SW480 (cell line): Measurements from ENCODE around the gene DENND5A.

ENCODE experiments used
- DNase-seq: peaks from one replicate; pipeline ENCODE4 v3.0.0-alpha.2; 2016; ENCODE audit warnings: low spot score

DENND5A gene

DNA sequence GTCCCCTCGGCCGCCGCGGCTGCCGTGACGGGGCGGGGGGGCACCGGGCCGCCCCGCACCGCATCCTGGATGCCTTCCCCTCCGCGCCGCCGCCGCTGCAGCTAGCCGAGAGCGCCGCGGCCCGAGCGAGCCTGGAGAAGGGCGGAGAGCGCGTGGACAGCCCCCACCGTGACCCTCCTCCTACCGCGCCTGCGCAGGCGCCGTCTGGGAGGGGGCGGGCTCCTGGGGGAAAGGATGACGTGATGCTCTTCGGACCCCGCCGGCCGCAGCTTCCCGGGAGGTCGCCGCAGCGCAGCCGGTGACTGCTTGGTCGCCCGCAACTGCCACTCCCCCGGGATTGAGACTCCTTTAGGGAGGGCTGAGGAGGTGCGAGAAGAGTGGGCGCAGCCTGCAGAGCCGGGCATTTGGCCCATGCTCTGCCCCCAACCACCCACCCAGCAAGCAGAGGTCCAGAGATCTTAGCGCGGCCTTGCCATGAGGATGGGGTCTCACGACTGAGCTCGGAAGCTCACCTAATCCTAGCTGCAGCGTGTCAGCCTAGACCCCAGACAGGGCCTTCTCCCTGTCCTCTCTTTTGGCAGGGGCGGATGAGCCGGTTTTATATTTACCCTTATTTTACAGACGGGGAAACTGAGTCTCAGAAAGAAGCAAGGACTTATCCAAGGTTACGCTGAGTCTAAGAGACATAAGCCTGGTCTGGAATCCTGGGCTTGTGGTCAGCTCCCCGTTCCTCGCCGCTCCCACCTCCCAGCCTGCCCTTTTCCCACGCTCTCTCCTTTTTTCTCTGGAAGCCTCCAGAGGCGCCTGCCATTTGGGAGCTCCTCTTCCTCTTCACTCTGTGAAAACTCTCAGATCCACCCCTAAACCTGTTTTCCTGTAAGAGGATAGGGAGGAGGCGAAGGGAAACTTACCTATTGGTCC, at the start of gene DENND5A:
Gene DENND5A (minus strand): TSS at position 140 of the 921 bp plus-strand sequence. CDS start 281 bp downstream, outside the sequence.
- peak; percentile 83 for DNase-seq

DNA sequence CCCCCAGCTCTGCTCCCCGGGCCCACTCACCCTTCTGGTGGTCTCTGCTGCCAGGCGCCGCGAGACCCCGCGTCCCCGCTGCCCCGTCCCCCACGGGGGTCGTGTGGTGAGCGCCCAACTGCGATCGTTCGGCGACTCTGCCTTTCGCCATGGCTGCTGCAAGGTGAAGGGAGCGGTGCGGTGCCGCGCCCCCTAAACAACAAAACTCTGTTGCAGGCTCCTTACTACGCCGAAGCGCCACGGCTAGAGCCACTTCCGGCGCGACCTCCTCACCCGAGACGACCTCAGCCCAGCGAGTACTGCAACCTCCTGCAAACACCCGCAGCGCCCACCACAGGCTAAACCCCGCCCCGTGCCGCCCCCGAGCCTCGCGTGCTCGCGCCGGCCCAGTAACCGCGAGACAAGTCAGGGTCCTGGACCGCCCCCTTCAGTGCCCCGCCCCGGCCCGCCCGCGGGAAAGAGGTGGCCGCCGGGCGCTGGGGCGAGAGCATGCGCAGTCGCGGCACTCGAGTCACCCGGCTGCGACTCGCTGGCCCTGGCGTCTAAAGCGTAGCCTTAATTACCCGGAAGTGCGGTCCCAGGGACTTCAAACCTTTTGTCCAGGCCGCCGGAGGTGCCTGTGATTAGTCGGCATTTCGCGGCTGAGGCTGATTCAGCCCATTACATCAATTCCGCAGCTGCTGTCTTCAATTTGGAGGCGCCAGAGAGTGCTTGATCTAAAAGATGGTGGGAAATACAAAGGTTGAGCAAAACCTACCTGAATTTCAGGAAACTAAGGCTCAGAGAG, 49.3 kb upstream of the DENND5A start, which contains the start of gene TMEM41B:
Gene TMEM41B (minus strand): TSS at position 303 of the 787 bp plus-strand sequence. CDS start 152 bp downstream, at position 151.
- DNase-seq: peak; percentile 99

DNA sequence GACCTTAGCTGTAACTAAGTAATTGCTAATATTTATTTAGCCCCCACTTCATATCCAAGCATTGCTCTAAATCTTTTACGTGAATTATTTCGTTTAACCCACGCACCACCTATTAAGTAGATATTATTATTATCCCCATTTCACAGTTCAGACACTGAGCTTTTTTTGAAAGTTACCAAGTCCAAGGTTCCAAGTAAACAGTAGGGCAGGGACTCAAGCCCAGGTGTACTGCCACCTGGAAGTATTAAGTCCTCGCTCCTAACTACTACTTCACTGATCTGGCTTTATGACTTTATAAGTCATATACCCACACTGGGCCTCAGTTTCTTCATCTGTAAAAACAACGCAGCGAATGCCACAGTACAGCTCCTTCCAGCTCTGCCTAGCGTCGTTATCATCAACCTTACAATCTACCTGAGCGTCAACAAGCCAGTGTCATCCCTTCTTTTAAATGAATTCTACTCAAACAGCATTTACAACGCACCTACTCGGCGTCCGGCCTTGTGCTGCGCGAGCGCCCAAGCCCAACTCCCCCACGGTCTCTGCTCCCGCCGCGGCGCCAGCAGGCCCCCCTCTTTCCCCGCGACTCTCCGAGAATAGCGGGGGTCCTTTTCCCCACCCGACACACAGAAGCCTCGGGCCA, 48.6 kb upstream of the DENND5A start:
- DNase-seq: peak; percentile 30

DNA sequence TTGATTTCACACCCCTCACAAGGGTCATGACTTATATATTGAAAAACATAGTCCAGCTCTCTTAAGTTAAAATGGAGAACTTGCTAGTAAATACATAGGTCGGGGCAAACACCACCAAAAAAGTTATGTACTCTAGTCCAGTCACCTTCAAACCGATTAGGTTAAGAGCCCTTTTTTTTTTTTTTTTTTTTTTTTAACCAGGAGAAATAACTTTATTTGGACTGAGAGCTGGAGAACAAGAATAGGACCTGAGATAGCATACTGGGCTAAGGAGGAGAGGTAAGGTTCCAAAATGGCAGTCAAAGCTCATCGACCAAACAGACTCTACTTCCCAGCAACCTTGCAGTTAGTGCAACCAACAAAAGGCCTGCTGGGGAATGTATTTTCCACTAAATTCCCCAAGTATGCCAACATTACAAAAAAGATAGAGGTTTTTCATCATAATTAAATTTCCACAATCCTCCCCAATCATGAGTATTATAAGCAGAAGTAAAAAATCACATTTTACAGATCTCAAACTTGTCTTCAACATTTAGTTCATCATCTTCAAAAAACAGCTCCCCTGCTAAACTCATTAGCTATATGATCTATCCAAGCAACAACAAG, 45.4 kb upstream of the DENND5A start:
- no peak for DNase-seq

DNA sequence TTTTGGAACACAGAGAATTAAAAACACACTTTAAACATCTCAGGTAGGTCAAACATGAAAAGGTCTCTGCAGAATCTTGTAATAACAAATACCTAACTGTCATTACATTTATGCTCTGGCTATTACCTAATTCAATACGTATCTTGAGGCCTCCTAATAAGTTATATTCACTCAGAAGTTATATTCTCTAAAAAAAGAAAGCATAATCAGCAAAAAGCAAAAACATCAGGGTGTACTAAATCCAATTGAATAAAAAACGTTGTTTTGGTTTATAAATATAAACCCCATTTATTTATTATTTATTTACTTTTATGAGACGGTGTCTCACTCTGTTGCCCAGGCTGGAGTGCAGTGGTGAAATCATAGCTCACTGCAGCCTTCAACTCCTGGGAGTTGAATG, 39.0 kb upstream of the DENND5A start:
- DNase-seq: no peak

DNA sequence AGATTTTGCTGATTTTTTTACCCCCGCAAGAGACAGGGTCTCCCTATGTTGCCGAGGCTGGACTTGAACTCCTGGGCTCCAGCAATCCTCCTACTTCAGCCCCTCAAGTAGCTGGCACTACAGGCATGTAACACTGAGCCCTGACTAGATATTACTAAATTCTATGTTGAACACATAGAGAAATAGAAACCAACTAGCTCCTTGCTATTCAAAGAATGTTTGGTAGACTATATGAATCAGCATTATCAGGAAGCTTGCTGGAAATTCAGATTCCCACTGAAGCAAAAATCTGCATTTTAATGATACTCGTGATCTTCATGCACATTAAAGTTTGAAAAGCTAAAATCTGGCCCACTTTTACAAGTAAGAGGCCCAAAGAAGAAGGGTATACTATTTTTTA, 37.3 kb upstream of the DENND5A start:
- DNase-seq: no peak

DNA sequence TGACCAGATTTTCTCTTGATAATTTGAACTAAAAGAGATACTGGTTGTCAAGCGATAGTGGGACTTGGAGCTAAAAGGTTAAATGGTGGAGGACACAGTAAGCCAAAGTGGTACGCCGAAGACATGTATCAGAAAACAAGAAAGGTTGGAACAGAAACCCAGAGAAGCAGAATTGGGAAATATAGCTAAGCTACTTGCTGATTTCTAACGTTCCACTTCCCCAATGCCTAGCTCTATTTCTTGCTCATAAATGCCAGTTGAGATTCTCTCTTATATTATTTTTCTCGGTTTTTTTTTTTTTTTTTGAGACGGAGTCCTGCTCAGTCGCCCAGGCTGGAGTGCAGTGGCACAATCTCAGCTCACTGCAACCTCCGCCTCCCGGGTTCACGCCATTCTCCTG, 36.6 kb upstream of the DENND5A start:
- DNase-seq: no peak

DNA sequence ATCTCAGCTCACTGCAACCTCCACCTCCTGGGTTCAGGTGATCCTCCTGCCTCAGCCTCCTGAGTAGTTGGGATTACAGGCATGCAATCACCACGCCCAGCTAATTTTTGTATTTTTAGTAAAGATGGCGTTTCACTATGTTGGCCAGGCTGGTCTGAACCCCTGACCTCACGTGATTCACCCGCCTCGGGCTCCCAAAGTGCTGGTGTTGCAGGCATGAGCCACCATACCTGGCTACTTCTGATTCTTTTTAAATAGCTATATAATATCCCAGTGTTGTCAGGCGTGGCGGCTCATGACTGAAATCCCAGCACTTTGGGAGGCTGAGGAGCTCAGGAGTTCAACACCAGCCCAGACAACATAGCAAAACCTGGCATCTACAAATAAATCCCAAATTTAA, 28.5 kb upstream of the DENND5A start:
- no peak for DNase-seq

DNA sequence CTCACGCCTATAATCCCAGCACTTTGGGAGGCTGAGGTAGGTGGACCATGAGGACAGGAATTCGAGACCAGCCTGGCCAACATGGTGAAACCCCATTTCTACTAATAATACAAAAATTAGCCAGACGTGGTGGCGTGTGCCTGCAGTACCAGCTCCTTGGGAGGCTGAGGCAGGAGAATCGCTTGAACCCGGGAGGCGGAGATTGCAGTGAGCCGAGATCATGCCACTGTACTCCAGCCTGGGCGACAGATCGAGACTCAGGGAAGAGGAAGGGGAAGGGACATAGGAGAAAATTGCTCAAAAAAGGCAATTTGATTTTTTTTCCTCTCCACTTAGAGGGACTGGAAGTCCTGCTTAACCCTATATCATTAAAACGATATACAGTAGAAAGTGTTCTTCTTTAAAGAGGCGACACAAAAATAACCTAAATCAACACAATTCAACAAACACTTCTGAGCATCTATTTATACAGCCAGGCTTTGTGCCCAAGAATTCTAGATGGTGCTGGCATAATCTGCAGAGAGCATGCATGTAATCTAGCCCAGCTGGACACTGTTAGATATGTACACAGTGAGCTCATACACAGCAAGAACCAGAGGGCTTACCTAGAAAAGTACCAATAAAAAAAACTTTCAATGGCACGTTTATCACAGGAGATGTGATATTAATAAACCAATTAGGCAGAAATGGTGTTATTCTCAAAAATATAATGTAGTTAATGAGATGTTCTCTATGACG, 20.9 kb upstream of the DENND5A start:
- DNase-seq: no peak

DNA sequence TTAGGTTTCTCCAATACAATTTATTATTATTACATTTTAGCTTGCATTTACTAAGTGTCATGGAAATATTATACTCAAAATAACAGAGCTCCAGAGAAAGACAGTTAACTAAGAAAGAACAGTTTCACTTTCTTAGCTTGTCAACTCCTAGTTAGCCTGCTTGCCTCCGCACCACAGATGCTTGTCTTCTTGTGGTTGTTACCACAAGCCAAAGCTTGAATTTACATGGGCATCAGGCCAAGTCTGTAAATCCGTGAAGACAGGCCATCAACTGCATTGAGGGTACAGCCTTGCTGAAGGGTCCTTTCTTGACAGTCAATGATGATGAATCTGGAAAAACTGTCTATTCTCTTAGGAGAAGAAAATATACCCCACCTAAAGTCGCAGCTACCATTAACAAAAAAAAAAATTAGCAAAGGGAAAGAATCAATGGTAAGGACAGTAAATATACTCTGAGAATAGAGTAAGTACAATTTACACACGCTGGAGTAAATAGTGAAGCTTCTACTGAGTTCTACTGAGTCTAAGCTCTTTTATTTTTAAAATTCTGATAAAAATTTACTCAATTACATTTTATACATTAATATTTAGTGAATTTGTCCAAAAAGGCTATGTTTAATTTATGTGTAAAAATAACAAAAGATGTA, 15.6 kb upstream of the DENND5A start:
- peak; percentile 34 for DNase-seq

DNA sequence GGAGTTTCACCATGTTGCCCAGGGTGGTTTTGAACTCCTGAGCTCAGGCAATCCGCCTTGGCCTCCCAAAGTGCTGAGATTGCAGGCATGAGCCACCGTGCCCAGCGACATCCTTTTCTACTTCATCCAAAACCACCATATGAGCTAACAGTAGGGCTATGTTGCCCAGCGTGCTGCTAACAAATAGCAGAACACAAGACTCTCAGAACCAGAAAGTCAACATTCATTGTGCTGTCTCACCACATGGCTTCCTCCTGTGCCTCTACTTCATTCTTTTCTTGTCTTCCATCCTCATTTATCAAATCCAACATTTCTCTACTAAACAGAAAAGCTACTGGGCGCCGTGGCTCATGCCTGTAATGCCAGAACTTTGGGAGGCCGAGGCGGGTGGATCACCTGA, 12.0 kb upstream of the DENND5A start:
- no peak for DNase-seq

DNA sequence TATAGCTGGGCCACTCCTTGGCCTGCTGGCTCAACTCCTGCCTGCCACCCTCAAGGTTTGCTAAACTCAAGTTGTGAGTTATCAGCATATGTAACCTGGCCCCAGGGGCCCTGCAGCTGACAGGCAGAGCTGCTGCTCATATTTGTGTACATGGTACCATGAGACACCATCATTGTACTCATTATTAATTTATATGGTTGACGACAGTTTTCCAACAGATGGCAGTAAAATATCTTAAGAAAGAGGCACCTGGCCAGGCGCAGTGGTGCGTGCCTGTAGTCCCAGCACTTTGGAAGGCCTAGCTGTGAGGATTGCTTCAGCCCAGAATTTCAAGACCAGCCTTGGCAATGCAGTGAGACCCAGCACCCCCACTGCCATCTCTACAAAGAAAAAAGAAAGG, 11.4 kb upstream of the DENND5A start:
- no peak for DNase-seq

DNA sequence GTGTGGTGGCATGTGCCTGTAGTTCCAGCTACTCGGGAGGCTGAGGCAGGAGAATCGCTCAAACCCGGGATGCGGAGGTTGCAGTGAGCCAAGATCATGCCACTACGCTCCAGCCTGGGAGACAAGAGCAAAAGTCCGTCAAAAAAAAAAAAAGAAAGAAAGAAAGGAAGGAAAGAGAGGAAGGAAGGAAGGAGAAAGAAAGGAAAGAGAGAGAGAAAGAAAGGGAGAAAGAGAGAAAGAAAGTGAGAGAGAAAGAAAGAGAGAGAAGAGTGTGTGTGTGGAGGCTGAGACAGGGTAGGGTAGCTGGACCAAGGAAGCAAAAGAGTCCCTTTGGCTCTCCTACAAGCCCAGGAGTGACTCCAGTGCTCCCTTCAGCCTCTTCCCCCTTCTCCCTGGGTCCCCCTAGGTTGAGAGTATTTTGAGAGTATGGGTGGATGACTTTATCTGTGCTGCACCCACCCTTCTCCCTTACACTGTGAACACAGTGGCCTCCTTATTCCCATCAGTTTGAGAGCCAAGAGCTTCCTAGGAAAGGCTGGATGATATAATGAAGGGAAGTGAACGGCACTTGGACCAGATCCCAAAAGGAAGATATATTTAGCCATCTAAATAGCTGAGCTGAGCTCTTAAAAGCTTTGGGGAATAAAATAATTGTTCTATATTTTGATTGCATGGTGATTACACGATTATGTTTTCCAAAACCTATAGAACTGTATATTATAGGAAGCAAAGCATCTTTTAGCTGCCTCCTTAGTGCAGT, 9.5 kb upstream of the DENND5A start:
- no peak for DNase-seq

DNA sequence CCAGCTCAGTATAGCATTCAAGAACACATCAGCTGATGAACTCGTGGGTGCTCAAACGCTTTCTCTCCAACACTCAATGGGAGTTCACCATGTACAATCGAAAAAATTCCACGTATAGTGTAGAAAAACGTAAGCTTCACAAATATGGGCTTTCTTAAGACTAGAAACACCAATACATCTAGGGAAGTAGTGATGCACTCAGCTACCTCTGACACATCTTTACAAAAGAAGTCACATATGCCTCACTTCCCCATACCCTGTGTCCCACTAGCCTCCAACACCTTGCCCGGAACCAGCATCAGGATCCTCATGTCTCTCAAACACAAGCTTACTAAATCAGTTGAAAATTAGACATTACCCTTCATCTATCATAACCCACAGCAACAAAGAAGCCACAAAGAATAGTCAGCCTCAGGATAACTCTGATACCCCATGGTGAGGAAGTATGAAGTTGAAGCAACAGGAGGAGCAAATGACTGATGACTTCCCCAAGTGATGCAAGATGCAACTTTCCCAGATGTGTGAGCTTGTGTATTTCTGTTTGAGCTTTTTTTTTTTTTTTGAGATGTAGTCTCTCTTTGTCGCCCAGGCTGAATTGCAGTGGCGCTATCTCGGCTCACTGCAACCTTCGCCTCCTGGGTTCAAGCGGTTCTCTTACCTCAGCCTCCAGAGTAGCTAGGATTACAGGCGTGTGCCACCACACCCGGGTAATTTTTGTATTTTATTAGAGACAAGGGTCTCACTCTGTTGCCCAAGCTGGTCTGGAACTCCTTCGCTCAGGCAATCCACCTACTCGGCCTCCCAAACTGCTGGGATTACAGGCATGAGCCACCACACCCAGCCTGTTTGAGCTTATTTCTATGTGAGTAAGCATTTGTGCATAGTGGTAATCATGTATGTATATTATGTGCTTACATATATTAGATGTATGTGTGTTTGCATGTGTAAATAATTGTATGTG, 8.5 kb upstream of the DENND5A start:
- no peak for DNase-seq

DNA sequence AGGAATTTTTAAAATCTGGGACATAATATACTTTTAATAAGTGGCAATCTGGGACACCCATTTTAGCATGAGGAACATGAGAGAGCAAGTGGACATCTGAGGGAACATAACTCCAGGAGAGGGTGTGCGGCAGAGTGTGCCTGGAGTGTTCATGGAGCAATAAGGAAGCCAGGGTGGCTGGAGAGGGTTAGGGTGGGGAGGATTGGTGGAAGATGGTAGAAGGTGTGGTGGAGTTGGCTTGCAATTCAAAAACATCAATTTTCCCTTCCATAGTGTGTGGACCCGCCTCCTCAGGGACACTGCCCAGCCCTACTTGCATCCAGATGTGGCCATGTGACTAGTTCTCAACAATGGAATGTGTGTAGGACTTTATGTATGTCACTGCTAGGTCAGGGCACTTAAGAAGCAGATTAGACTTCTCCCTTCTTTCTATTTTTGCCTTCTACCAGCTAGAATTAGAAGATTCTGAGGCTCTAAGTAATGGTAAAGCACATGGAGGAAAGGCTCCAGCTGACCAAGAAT, 4.4 kb upstream of the DENND5A start:
- peak; percentile 26 for DNase-seq

DNA sequence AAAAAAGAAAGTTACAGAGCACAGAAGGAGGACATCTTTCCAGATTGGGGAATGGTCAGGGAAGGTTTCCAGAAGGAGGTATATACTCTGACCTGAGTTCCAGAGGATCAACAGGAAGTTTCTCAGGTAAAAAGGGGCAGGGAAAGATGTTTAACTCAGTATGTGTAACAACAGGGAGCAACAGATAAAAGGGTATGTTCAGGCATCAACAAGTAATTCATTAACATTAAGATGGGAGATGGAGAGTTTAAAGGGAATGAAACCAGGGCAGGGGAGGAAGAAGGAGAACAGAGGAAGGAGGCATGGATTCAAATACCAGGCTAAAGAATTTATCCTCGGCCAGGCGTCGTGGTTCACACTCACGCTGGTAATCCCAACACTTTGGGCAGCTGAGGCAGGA, 2.5 kb upstream of the DENND5A start:
- no peak for DNase-seq

DNA sequence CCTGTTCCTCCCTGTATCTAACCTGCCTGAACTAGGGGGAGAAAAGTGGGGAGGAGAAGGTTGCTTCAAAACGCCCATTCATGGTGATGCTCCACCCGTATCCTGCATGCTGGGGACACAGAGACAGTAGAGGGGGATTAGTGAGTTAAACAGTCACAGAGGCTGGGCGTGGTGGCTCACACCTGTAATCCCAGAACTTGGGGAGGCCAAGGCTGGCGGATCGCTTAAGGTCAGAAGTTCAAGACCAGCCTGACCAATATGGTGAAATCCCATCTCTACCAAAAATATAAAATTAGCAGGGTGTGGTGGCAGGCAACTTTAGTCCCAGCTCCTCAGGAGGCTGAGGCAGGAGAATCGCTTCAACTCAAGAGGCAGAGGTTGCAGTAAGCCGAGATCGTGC, 1.8 kb upstream of the DENND5A start:
- DNase-seq: no peak

DNA sequence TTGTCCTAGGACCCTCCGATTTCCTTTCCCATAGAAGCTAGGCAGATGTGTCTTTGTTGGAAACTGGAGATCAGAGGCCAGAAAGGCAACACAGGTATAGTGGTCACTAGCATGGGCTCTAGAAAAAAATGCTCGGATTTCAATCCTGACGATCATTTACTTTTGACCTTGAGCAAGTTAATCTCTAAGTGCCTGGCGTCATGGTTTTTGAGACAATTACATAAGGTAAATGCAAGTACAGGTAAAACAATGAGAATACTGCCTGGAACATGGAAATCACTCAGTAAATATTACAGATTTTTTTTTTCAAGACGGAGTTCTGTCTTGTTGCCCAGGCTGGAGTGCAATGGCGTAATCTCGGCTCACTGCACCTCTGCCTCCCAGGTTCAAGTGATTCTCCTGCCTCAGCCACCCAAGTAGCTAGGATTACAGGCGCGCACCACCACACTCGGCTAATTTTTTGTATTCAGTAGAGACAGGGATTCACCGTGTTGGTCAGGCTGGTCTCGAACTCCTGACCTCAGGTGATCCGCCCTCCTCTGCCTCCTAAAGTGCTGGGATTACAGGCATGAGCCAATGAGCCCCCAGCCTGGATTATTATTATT, 1.1 kb upstream of the DENND5A start:
- DNase-seq: no peak
